K562 (cell line): Measurements from ENCODE around the gene CFAP70. TPM values are rescaled to one million over a fixed set of nuclear protein-coding genes. Genes with fewer than 3 reads are reported as not detected.
A peak's percentile ranks its signal among the peaks of the same experiment; 100 is the strongest.

ENCODE experiments used
- BMI1 ChIP-seq: fragments of 150-350 bp; IDR thresholded peaks from 2 replicates; pipeline ENCODE4 v1.6.1; 2014; ENCODE audit warnings: low read length
- BRF1 ChIP-seq: IDR thresholded peaks from 3 replicates; pipeline ENCODE4 v1.6.1; 2011; ENCODE audit warnings: borderline replicate concordance, mild to moderate bottlenecking; ENCODE audit not compliant: insufficient read length; ENCODE audit errors: extremely low read depth
- EHMT2 ChIP-seq: fragments of 450-650 bp; IDR thresholded peaks from 2 replicates; pipeline ENCODE4 v1.6.1; 2018; ENCODE audit warnings: antibody characterized with exemption
- EZH2 ChIP-seq: IDR thresholded peaks from 2 replicates; pipeline ENCODE4 v1.6.1; 2012; ENCODE audit warnings: low read depth, mild to moderate bottlenecking, inconsistent platforms, low read length, borderline replicate concordance
- HDGF ChIP-seq: fragments of 450-650 bp; IDR thresholded peaks from 2 replicates; pipeline ENCODE4 v1.6.1; 2016
- LCOR ChIP-seq: sonication (generic); formaldehyde crosslinking; IDR thresholded peaks from 2 replicates; pipeline ENCODE4 v1.8.0; 2022; ENCODE audit warnings: mild to moderate bottlenecking, missing genetic modification reagents
- MAX ChIP-seq: sonication (generic); formaldehyde crosslinking; IDR thresholded peaks from 2 replicates; pipeline ENCODE4 v1.9.0; 2022; ENCODE audit warnings: mild to moderate bottlenecking, missing genetic modification reagents
- MCM5 ChIP-seq: fragments of 450-650 bp; IDR thresholded peaks from 2 replicates; pipeline ENCODE4 v1.6.1; 2016; ENCODE audit warnings: low read depth
- NUFIP1 ChIP-seq: fragments of 450-650 bp; IDR thresholded peaks from 2 replicates; pipeline ENCODE4 v1.6.1; 2018; ENCODE audit not compliant: partially characterized antibody
- SIN3A ChIP-seq, 2 experiments: fragments of 150-350 bp in 1 of 2; IDR thresholded peaks; 2 replicates each; pipeline ENCODE4 v1.6.1; 2011 to 2016; ENCODE audit warnings: borderline replicate concordance in 2 of 2, low read depth in 2 of 2, low read length in 2 of 2, mild to moderate bottlenecking in 2 of 2, moderate library complexity in 2 of 2; ENCODE audit not compliant: control insufficient read depth in 1 of 2
- SMAD2 ChIP-seq: fragments of 150-350 bp; IDR thresholded peaks from 2 replicates; pipeline ENCODE4 v1.6.1; 2014; ENCODE audit warnings: low read depth, mild to moderate bottlenecking, low read length
- STAG1 ChIP-seq: sonication (generic); formaldehyde crosslinking; IDR thresholded peaks from 2 replicates; pipeline ENCODE4 v1.5.0; 2020; ENCODE audit warnings: missing genetic modification reagents, borderline replicate concordance
- TARDBP ChIP-seq: fragments of 450-650 bp; IDR thresholded peaks from 2 replicates; pipeline ENCODE4 v1.6.1; 2016
- ZBTB1 ChIP-seq: sonication (generic); formaldehyde crosslinking; IDR thresholded peaks from 2 replicates; pipeline ENCODE4 v1.8.1; 2023; ENCODE audit warnings: missing genetic modification reagents, low read depth, mild to moderate bottlenecking, borderline replicate concordance
- ZBTB26 ChIP-seq: fragments of 450-650 bp; formaldehyde crosslinking; IDR thresholded peaks from 2 replicates; pipeline ENCODE4 v1.4.0; 2022; ENCODE audit warnings: missing genetic modification characterization
- ZEB2 ChIP-seq: fragments of 450-650 bp; IDR thresholded peaks from 2 replicates; pipeline ENCODE4 v1.6.1; 2016
- ZFP36 ChIP-seq: fragments of 150-350 bp; IDR thresholded peaks from 2 replicates; pipeline ENCODE4 v1.6.1; 2018; ENCODE audit warnings: low read length, low read depth; ENCODE audit not compliant: partially characterized antibody
- ZNF146 ChIP-seq: IDR thresholded peaks from one replicate; pipeline ENCODE4 v1.6.1; 2018; ENCODE audit warnings: missing compliant biosample characterization; ENCODE audit not compliant: unreplicated experiment
- ZNF76 ChIP-seq: fragments of 250-450 bp; sonication (Bioruptor Pico); IDR thresholded peaks from 2 replicates; pipeline ENCODE4 v1.4.0; 2020; ENCODE audit warnings: mild to moderate bottlenecking, moderate library complexity, borderline replicate concordance
- ZNF764 ChIP-seq: fragments of 250-450 bp; sonication (Bioruptor Pico); IDR thresholded peaks from 2 replicates; pipeline ENCODE4 v1.4.0; 2020; ENCODE audit warnings: low read depth, mild to moderate bottlenecking, moderate library complexity
- polyA plus RNA-seq, 8 experiments: library from polyadenylated mRNA; depleted of rRNA in 4 of 8; stranded (reverse) in 5 of 8; unstranded in 3 of 8; fragments of >200 nt; fragmentation: Nextera tagmentation in 2 of 8; fragmentation: Illumina TruSeq in 1 of 8; extraction: Ambion mirVana in 2 of 8; extraction: Trizol in 1 of 8; gene quantifications; 2 replicates each; pipeline versions ENCODE4 v1.2.1 to v1.2.3, GENCODE V29; 2011 to 2014; ENCODE audit warnings: inconsistent platforms in 1 of 8, missing spikeins in 1 of 8
- total RNA-seq, 7 experiments: library from RNA; depleted of rRNA in 6 of 7; stranded (reverse); fragments of >200 nt in 6 of 7; fragmentation: Illumina TruSeq in 2 of 7; extraction: Trizol in 2 of 7; gene quantifications; 2 replicates each; pipeline versions ENCODE4 v1.2.1 to v1.2.3, GENCODE V29; 2011 to 2021; ENCODE audit warnings: low replicate concordance in 1 of 7
- TF ChIP-seq, protein P1 (sequence below): fragments of 450-650 bp; IDR thresholded peaks from 2 replicates; pipeline ENCODE4 v1.6.1; 2014; ENCODE audit warnings: low read depth, mild to moderate bottlenecking, moderate library complexity, borderline replicate concordance
- TF ChIP-seq, protein P2 (sequence below): fragments of 450-650 bp; formaldehyde crosslinking; IDR thresholded peaks from 2 replicates; pipeline ENCODE4 v1.4.0; 2020; ENCODE audit warnings: mild to moderate bottlenecking, moderate library complexity

CFAP70 gene
- total and polyA plus RNA-seq, 9 of the 15 experiments (the other 6 are each of a cell fraction or from before 2014, with no cell fraction given): 0.27 to 1.6 (median 0.86) TPM

GRCh38 chr10:73366381-73367298, 8.0 kb upstream of the CFAP70 start (continued):
- TF ChIP-seq BRF1 (no peak), MCM5 (no peak), EHMT2 (peak; percentile 46; the same call in 1 of the 2 replicates), ZEB2 (peak; percentile 7; the same call in 1 of the 2 replicates), EZH2 (no peak), BMI1 (peak; percentile 80; the same call in 1 of the 2 replicates), ZNF764 (no peak), NUFIP1 (peak; percentile 72), SMAD2 (no peak), LCOR (CRISPR knock-in tag) (peak; percentile 61), ZNF76 (no peak), ZNF146 (CRISPR knock-in tag) (no peak), SIN3A (IDR thresholded peaks at IDR 0.05; ENCODE audit: borderline replicate concordance in 2 of 2, control insufficient read depth in 1 of 2, low read depth in 2 of 2, low read length in 2 of 2) (no peak), ZFP36 (no peak), ZBTB26 (0 out of 2 replicates have a peak, but pooled peaks have one; percentile 17), ZBTB1 (CRISPR knock-in tag) (no peak), MAX (CRISPR knock-in tag) (no peak), HDGF (0 out of 2 replicates have a peak, but pooled peaks have one; percentile 25), TARDBP (no peak), STAG1 (CRISPR knock-in tag) (no peak)
- TF ChIP-seq, protein P1, sequence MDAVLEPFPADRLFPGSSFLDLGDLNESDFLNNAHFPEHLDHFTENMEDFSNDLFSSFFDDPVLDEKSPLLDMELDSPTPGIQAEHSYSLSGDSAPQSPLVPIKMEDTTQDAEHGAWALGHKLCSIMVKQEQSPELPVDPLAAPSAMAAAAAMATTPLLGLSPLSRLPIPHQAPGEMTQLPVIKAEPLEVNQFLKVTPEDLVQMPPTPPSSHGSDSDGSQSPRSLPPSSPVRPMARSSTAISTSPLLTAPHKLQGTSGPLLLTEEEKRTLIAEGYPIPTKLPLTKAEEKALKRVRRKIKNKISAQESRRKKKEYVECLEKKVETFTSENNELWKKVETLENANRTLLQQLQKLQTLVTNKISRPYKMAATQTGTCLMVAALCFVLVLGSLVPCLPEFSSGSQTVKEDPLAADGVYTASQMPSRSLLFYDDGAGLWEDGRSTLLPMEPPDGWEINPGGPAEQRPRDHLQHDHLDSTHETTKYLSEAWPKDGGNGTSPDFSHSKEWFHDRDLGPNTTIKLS: peak; percentile 45; the same call in 1 of the 2 replicates
- TF ChIP-seq, protein P2, sequence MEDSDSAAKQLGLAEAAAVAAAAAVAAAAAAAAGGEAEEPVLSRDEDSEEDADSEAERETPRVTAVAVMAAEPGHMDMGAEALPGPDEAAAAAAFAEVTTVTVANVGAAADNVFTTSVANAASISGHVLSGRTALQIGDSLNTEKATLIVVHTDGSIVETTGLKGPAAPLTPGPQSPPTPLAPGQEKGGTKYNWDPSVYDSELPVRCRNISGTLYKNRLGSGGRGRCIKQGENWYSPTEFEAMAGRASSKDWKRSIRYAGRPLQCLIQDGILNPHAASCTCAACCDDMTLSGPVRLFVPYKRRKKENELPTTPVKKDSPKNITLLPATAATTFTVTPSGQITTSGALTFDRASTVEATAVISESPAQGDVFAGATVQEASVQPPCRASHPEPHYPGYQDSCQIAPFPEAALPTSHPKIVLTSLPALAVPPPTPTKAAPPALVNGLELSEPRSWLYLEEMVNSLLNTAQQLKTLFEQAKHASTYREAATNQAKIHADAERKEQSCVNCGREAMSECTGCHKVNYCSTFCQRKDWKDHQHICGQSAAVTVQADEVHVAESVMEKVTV (CRISPR knock-in tag): no peak
